ENCODE measurements around the gene ZNF827.
"Not testable (repeated sequence)": the region's sequence is repeated elsewhere in the genome, so short reads cannot be mapped to it uniquely, and the experiment has no call there.

ZNF827 gene

GRCh38 chr4:145861336-145862318, 77.0 kb downstream of the ZNF827 start:
- no peak for DNase-seq (ENCODE audit: low spot score)

GRCh38 chr4:145860897-145861296, 77.7 kb downstream of the ZNF827 start:
- no peak for DNase-seq (ENCODE audit: low spot score)

DNA sequence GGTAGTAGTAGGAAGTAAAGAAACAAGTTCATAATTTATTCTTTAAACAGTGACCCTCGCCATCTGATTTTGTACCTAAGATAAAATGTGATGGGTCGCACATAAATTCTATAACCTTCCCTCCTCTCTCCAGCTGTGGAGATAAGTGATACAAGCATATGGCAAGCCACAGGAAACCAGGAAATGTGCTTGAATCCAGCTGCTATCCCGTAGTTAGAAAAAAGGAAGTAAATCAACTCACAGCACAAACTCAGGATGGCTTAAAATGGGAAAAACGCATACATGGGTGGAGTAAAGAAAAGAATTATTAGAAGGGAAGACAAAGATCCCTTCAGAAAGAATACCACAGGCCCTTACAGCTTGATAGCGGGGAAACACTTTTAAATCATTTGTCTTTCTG, 78.2 kb downstream of the ZNF827 start:
- DNase-seq (ENCODE audit: low spot score): no peak

GRCh38 chr4:145859926-145860325, 78.7 kb downstream of the ZNF827 start:
- no peak for DNase-seq (ENCODE audit: low spot score)

- DNase-seq (ENCODE audit: low spot score): no peak
These were observed 79.2 kb downstream of the ZNF827 start for GRCh38 chr4:145859426-145859825.

GRCh38 chr4:145852256-145852839, 86.3 kb downstream of the ZNF827 start:
- DNase-seq (ENCODE audit: low spot score): no peak

DNA sequence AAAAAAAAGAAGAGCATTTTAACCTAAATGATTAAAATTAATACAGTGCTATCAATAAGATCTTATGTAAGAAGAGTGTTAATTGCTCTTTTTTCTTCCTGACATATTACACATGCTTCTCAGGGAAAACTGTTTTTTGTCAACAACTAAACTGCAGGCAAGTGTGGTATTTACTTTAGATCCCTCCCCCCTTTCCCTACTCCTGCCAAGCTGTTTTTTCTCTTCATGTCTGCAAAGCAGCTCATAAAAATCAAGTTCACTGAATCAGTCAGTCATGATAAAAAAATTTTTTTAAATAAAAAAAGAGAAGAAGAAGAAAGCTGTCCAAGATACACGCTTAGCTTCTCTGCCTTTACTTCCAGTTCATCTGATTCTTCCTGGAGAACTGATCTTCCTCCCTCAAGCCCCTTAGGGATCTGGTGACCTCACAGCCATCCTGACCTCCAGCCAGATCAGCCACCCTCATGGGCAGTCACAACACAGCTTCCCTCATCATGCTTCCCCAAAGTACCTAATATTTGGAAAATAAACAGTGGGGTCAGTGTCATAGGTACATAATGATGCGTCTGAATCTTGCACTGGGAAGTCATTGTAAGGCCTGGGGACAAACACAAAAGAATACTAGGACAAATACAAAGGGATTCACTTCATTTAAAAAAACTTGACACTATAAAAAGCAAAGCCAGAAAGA, 87.0 kb downstream of the ZNF827 start:
- no peak for DNase-seq (ENCODE audit: low spot score)

DNA sequence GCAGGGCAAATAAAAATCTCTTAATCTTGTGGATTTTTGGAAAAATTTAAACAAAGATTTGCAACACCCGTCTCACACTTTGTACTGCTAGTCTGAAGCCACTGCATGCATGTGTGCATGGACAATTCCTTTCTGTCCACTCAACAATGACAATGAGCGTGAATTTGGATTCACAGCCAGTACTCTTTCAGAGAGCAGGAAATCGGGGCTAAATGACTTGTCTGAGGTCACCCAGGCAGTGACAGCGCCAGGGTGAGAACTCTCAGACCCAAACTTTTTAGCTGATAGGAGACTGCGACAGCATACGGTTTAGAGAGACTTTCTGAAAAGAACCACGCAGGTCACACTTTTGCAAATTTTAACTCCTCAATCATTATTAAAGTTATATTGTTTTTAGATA, 90.9 kb downstream of the ZNF827 start:
- DNase-seq (ENCODE audit: low spot score): no peak

DNA sequence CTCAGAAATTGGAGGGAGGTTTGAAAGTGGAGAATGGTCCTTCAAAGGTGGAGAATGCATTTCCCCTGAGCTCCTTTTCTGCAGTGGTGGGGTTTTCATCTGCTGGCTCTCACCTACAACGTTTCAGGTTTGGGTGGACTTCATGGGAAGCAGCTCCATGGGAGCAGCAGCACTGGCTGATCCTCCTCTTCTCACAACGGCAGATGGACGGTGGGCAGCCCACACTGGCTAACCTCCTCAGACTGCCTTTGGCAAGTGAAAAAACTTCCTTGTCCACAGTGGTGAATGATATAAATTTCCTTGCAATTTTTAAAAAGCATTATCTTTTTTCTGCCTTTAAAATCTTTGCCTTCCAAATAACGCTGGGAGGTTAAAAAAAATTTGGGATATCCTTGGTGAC, 93.5 kb downstream of the ZNF827 start:
- no peak for DNase-seq (ENCODE audit: low spot score)

- no peak for DNase-seq (ENCODE audit: low spot score)
These were observed 95.0 kb downstream of the ZNF827 start for GRCh38 chr4:145843639-145844038.

GRCh38 chr4:145843148-145843547, 95.5 kb downstream of the ZNF827 start:
- DNase-seq (ENCODE audit: low spot score): no peak

- DNase-seq (ENCODE audit: low spot score): no peak
These were observed 96.3 kb downstream of the ZNF827 start for GRCh38 chr4:145842224-145842887.

GRCh38 chr4:145840801-145841200, 97.8 kb downstream of the ZNF827 start:
- no peak for DNase-seq (ENCODE audit: low spot score)

DNA sequence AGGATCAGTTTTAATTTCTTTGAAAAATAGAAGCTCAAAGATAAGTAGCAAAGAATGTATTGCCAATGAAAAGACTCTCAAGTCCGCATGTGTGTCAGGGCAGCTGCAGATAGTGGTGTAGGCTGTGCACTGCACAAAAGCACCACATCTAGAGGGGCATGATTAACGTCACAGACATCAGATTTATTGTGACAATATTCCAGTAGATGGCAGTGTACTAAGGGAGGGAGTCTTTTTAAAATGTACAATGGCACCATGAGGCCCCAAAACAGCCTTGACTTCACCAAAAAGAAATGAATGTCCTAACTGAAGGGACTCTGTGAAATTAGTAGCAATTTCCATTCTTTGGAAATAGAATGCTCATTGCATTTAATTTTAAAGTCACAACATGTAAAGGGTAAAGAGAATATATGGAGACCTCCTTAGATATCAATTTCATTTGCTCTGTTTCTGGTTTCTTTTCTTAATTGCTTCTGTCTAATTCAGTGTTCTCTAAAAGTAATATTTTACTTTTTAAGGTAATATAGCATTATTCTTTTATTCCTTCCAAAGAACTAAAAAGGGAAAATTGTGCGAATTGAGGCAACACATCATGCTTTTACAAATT, 98.4 kb downstream of the ZNF827 start:
- peak; percentile 52 for DNase-seq (ENCODE audit: low spot score)

- DNase-seq (ENCODE audit: low spot score): no peak
These were observed 99.5 kb downstream of the ZNF827 start for GRCh38 chr4:145839151-145839550.

DNA sequence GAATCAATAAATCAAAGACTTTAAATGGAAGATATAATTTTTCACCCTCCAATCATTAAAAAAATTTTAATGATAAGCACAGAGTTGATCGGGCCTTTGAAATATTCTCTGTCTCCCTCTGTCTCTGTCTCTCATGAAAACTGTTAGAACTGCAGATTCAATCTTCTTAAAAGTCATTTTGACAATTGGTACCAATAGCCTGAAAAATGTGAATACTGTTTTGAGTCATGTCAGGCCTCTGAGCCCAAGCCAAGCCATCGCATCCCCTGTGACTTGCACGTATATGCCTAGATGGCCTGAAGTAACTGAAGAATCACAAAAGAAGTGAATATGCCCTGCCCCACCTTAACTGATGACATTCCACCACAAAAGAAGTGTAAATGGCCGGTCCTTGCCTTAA, 106.2 kb downstream of the ZNF827 start:
- DNase-seq (ENCODE audit: low spot score): not testable (repeated sequence)

- DNase-seq (ENCODE audit: low spot score): peak; percentile 15
These were observed 107.9 kb downstream of the ZNF827 start for GRCh38 chr4:145830699-145831098.

GRCh38 chr4:145829629-145830395, 108.8 kb downstream of the ZNF827 start:
- DNase-seq (ENCODE audit: low spot score): no peak

GRCh38 chr4:145828802-145829485, 109.7 kb downstream of the ZNF827 start:
- no peak for DNase-seq (ENCODE audit: low spot score)

- no peak for DNase-seq (ENCODE audit: low spot score)
These were observed 110.7 kb downstream of the ZNF827 start for GRCh38 chr4:145827885-145828284.

Measured in germinal center (tissue), 1 donor.